ENCODE results near the gene DMKN. TPM values are rescaled to one million over a fixed set of nuclear protein-coding genes. Genes with fewer than 3 reads are reported as not detected.
"Not testable (repeated sequence)": the region's sequence is repeated elsewhere in the genome, so short reads cannot be mapped to it uniquely, and the experiment has no call there.

The DMKN gene
- total RNA-seq, 1 donor from 2014 or later, result not detected

DNA sequence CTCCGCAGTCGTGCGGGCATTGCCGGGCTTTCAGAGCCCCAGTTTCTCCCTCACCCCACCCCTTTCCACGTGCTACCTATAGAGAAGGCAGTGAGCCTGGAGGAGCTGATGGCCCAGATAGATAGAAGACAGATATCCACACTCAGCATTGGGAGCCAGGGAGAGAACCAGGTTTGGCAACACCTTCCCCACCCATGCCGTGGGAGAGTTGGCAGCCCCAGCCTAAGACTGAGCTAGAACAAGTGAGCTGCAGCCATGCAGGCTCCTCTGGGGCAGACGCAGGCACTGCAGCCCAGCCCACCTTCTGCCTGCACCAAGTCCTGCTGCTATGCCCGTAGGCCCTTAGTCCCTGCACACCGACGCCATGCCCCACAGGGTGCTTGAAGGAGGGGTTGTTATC, 12.8 kb downstream of the DMKN start:
- intact Hi-C loops (cut with micrococcal nuclease), result no loop called here

DNA sequence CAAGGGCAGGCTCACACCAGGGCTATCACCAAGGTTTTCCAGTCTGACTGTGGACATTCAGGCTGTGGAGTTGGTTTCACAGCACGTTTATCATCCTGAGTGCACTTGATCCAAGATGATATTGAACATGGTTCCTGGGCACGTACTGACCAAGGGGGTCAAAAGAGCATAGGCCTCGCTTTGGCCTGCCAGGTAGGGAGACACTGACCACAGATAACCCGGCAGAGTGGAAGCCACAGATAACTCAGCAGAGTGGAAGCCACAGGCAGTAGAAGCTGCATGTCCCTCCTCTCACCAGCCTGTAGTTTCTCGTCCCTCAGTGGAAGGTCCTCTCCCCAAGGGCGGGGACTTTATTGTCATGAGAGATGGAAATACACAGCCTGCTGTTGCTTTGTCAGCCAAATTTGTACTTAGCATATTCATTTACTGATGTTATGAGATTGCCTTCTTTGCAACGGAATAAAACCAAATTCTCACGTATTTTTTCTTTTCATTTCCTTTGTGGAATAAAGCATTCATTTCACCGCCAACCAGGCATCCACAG, 14.4 kb downstream of the DMKN start:
- intact Hi-C loops (cut with micrococcal nuclease), result no loop called here

GRCh38 chr19:35498220-35498619, 15.2 kb downstream of the DMKN start:
- intact Hi-C loops (cut with micrococcal nuclease), result no loop called here

DNA sequence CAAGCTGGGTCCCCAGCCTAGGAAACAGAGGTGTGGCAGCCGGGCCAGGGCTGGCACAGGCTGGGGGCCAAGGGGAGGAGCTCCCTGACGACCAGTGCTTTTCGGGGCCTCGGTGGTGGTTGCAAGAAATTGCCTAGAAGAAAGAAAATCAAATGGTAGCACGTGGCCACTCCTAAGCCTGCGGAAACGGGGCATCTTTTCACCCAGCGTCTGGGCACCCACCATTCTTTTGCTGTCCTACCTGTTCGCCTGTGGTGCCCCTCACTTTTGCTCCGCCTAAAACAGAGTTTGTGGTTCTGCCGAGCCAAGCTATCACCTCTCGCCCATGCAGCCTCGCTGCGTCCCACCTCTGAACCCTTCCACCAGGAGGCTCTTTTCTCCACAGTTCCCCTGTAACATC, 16.0 kb downstream of the DMKN start:
- intact Hi-C loops (cut with micrococcal nuclease), result no loop called here

- intact Hi-C loops (cut with micrococcal nuclease), result loop anchor here (1.0 kb wide), 1 partner anchor 143 kb away; no protein-coding TSS in a partner anchor
These were observed 18.1 kb downstream of the DMKN start for GRCh38 chr19:35495107-35496064.

GRCh38 chr19:35493971-35494370, 19.5 kb downstream of the DMKN start:
- intact Hi-C loops (cut with micrococcal nuclease), result no loop called here

DNA sequence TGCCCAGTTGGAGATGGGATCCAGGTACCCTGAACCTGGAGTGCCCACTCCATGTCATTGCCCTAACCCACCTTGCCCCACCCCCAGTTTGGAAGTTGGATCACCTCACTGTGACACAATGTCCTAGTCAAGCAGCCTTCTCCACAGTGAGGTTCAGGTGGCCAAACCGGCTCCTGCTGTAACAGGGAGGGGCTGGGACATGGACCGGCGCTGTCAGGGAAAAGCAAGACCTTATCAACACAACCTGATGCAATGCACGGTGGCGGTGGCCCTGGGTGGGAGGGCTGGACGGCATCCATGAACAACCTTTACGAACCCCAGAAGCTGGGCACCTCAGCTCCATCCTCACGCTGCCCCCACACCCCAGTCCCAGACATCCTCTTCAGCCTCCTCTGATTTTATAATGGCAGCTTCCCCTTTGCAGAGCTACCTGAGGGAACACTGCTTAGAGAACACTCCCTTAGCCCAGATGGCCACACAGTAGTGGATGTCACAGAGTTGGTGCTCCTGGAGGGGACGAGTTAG, 21.6 kb downstream of the DMKN start:
- intact Hi-C loops (cut with micrococcal nuclease), result no loop called here

GRCh38 chr19:35490364-35490763, 23.1 kb downstream of the DMKN start, which contains the start of gene KRTDAP:
KRTDAP (minus strand) TSS chr19:35490464; CDS start chr19:35490442, 22 bp downstream.
- intact Hi-C loops (cut with micrococcal nuclease), result no loop called here

DNA sequence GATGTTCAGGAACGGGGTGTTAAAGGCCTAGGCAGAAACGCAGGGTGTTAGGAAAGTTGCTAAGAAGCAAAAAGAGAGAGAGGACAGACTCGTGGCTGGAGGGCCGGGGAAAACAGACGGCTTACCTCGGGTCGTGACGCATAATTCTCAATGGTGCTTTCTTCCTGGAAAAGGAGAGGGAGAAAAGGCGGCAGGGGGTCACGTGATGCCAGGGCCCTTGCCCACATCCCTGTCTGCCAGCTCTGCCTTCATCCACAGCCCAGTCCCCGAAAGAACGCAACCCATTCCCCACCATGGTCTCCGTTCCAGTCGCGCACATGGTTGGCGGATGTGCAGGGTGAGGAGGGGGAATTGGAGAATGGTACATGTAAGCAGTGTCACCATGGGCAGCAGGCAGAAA, 24.8 kb downstream of the DMKN start:
- intact Hi-C loops (cut with micrococcal nuclease), result no loop called here

DNA sequence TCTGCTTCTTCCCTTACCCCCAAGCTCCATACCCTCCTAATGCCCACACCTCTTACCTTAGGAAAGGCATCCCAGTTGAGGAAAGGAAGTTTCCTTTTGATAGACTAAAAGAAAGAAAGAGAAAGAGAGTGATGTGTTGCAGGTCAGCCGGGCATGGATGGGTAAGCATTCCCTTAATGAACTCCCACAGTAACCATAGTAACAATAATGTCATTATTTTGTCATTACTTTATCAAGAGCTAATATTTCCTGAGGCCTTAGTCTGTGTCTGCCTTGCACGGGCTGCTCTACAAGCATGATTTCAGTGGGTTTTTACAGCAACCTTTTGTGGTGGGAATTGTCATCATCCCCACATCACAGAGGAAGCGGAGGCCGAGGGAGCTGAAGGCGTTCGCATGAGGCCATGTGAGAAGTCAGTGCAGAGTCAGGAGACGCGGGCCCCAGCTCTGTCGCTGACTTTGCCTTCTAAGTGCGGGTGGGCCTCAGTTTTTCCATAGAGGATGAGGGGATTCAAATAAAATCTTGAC, 25.7 kb downstream of the DMKN start:
- intact Hi-C loops (cut with micrococcal nuclease), result no loop called here

DNA sequence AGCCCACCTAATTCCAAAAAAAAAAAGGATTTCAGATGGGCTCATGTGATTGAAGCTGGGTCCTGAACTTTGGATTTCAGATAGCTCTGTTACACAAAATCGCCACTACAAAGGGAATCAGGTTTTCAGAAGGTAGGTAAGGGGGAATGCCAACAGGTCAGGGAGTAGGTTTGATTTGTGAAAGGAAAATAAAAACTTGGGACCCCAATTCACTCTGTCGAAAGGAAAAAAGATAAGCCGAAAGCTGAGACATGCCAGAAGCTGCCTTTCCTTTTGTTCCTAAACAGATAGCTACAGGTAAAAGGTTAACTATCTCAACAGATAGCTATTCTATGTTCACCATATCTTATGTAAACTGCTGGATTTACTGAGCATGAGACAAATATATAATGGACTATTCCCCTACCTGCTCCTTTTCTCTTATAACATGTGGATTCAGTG, 27.2 kb downstream of the DMKN start:
- intact Hi-C loops (cut with micrococcal nuclease), result no loop called here

DNA sequence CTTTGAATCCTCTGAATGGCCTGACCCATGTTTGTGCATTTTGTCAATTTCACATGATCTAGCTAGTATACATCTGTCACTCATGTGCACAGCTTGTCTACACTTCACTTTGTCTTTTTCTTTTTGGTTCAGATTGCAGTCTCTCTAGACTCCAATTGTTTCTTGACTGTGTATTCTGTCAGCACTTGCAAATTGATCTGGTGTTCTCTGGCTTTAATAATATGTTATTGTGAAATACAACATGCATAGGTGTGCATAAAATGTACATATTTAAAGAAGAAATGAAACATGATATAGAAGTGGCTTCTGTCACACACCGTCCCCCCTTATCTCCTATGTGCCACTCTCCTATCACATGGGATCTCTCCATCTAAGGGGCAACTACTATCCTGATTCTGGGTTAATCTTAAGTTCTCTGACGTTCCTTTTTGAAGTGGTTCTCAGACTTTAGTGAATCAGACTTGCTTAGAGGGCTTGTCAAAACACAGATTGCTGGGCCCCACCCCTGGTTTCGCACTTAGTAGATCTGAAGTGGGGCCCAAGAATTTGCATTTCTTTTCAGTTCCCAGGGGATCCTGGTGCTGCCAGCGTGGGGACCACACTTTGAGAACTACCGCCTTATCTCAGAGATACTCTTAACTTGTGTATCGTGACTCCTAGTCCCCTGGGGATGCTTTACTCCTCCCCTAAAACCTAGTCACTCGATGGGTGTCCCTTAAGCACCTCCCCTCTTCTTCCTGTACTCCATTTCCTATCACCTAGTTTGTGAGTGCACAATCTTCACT, 29.0 kb downstream of the DMKN start:
- intact Hi-C loops (cut with micrococcal nuclease), result no loop called here

DNA sequence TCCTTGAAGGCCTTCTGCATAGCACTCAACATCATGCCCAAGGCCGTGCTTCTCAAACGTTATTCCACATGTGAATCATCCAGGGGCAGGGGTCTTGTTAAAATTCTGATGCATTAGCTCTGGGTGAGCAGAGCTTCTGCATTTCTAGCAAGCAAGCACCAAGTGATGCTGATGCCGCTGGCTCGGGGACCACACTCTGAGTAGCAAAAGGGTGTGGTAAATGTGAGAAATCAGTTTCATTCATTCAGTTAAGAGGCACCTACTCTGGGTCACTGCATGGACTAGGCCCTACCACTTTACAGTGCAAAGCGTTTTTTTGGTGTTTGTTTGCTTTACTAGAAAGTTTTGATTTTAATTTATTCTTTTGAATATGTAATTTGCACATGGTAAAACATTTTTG, 30.4 kb downstream of the DMKN start:
- intact Hi-C loops (cut with micrococcal nuclease), result no loop called here

DNA sequence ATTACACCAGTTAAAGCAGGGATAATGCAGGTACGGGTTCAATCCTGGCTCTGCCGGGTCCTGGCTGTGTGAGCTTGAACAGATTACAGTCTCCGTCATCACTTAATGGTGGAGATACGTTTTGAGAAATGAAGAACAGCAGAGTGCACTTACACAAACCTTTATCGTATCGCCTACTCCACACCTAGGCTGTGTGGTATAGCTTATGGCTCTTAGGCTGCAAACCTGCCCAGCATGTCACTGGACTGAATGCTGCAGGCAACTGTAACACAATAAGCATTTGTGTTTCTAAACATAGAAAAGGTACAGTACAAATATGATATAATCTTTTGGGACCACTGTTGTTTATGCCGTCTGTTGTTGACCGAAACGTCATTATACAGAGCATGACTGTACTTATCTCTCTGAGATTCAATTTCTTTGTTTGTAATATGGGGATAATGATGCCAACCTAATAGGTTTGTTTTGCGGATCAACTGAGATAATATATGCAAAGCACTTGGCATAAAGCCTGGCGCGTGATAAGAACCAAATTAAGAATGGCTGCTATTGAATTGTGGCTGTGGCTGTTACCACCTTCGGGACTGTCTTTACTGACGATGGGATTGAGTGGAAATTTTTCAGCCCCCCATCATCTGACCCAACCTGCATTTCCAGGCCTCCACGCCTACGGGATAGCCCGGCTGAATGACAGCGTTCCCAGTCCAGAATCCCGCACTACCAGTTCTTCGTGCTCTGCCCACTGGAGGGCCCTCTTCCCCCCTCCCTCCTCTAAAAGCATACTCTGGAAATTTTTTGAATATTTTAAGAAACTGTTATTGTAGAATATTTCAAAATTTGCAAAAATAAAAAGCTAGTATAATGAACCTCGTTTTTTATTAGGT, 34.4 kb downstream of the DMKN start:
- intact Hi-C loops (cut with micrococcal nuclease), result no loop called here

- intact Hi-C loops (cut with micrococcal nuclease), result no loop called here
These were observed 37.3 kb downstream of the DMKN start for GRCh38 chr19:35476149-35476548.

- intact Hi-C loops (cut with micrococcal nuclease), result not testable (repeated sequence)
These were observed 38.9 kb downstream of the DMKN start for GRCh38 chr19:35474594-35474993.

DNA sequence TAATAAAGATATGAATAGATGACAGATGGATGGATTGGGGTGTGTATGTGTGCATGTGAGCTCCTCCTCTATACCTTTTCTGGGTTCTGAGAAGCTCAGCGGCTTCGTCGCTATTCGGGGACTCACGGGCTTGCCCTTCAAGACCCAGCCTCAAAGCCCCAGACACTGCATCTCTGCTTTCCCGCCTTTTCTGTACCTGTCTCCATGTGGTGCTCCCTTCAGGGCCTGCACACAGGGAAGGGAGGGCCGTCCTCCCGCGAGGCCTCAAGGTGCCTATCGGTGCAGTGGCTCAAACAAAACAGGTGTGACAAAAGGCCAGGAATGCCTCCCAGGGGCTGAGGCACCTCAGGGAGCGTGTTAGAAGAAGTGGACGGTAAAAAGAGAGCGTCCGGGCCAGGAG, 39.3 kb downstream of the DMKN start:
- intact Hi-C loops (cut with micrococcal nuclease), result no loop called here

DNA sequence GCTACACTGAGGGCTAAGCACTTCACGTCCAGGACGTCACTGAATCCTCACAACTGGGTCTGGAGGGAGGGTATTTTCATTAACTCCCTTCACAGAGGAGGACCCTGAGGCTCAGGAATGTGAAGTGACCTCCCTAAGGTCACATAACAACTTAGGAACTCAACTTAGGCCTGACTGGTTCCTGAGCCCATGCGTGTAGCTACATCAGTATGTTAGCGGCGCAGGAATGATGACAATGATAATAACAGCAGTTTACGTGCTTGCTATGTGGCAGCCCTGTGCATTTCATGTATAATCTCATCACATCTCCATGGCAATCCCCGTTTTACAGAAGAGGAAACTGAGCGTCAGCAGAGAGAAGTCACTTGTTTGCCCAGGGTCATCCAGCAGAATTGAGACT, 41.5 kb downstream of the DMKN start:
- intact Hi-C loops (cut with micrococcal nuclease), result no loop called here

DNA sequence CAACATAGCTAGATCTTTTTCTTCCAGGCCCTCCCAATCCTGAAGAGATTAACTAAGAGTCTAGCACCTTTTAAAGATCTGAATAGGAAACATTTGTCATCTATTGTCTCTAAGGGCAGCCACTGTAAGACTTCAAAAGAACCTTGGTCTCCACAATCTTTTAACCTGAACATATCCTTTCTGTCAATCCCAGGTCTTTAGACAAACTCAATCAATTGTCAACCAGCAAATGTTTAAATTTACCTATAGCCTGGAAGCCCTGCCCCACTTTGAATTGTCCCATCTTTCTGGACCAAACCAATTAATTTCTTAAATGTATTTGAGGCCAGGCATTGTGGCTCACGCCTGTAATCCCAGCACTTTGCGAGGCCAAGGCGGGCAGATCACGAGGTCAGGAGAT, 42.4 kb downstream of the DMKN start:
- intact Hi-C loops (cut with micrococcal nuclease), result not testable (repeated sequence)

- intact Hi-C loops (cut with micrococcal nuclease), result no loop called here
These were observed 43.3 kb downstream of the DMKN start for GRCh38 chr19:35470128-35470527.

Measured in T-helper 2 cell treated with Interferon-gamma antibody and Interleukin-4, amounts not matched to agents 100 ng/mL and 5 ng/mL, for 36 hours (primary cell).